Kidney (tissue), 14 donors: ENCODE results near the gene SOCS1. TPM values are rescaled to one million over a fixed set of nuclear protein-coding genes. Genes with fewer than 3 reads are reported as not detected.

ENCODE experiments used
- DNase-seq, 5 donors: peaks; one replicate each; pipeline ENCODE4 v3.0.0-alpha.2; 2013 to 2020
- FAIRE-seq: peaks from 2 replicates; lab custom pipeline; 2012; peaks lifted over from hg19 to GRCh38; lab: Jason Lieb, UNC
- H3K27ac ChIP-seq, 2 donors: one replicate each; pipeline ENCODE4 v1.7.0; 2013; ENCODE audit warnings: low read depth in 2 of 2, low read length in 2 of 2, inconsistent platforms in 1 of 2
- H3K27me3 ChIP-seq: one replicate; pipeline ENCODE4 v1.7.1; 2013; ENCODE audit warnings: low read length, inconsistent platforms; ENCODE audit not compliant: control insufficient read depth, insufficient read depth
- H3K36me3 ChIP-seq, 3 donors: one replicate each; pipeline versions ENCODE4 v1.7.0 to v1.7.1; 2013; ENCODE audit warnings: low read length in 3 of 3, control low read depth in 1 of 3, inconsistent platforms in 1 of 3; ENCODE audit not compliant: insufficient read depth in 3 of 3, control insufficient read depth in 2 of 3
- H3K4me1 ChIP-seq, 3 donors: one replicate each; pipeline versions ENCODE4 v1.7.0 to v1.7.1; 2013; ENCODE audit warnings: low read length in 3 of 3, inconsistent platforms in 1 of 3, low read depth in 1 of 3; ENCODE audit not compliant: control insufficient read depth in 2 of 3, insufficient read depth in 2 of 3
- H3K4me3 ChIP-seq, 3 donors: one replicate each; pipeline versions ENCODE4 v1.7.0 to v1.8.1; 2013; ENCODE audit warnings: low read length in 3 of 3, control low read depth in 1 of 3, inconsistent platforms in 1 of 3
- H3K9ac ChIP-seq, 3 donors: one replicate each; pipeline versions ENCODE4 v1.7.0 to v1.7.1; 2013; ENCODE audit warnings: low read length in 3 of 3, control low read depth in 1 of 3, inconsistent platforms in 1 of 3
- H3K9me3 ChIP-seq, 3 donors: one replicate each; pipeline versions ENCODE4 v1.7.0 to v1.7.1; 2013; ENCODE audit warnings: low read length in 3 of 3, control low read depth in 1 of 3, inconsistent platforms in 1 of 3; ENCODE audit not compliant: control insufficient read depth in 2 of 3, insufficient read depth in 1 of 3
- intact Hi-C: fragments of 100-400 bp; cut with DNase I; formaldehyde crosslinking; loops from one replicate; pipeline ENCODE4 v1.11.1; 2022
- polyA plus RNA-seq: library from polyadenylated mRNA; stranded (reverse); fragments of 350-450 nt; fragmentation: Illumina TruSeq; extraction: RNeasy Lipid Tissue Mini Kit (QIAGEN cat#74804); gene quantifications from one replicate; pipeline ENCODE4 v1.2.3, GENCODE V29; 2014; ENCODE audit warnings: low read depth, low replicate concordance; ENCODE audit not compliant: insufficient read depth
- total RNA-seq: library from RNA; stranded (reverse); fragmentation: NEBNext Ultra II Directional; extraction: Animal tissue kit (Norgen Biotek cat#: 25700); gene quantifications from one replicate; pipeline ENCODE4 v1.2.1, GENCODE V29; 2021
- TF ChIP-seq, protein P1 (sequence below): IDR thresholded peaks from 3 replicates; pipeline ENCODE4 v1.5.1; 2012; ENCODE audit warnings: mild to moderate bottlenecking, moderate library complexity, borderline replicate concordance; ENCODE audit not compliant: insufficient read depth; ENCODE audit errors: extremely low read depth
- donor health status: control.
- donor health status: control.
- donor health status: control.
- donor health status: control.
- donor health status: control.
- donor health status: DM: yes; HTN: yes; CAD: no.
- donor health status: Normal renal cell carcinoma (clear cell type).

SOCS1 gene
- total and polyA plus RNA-seq, 2 donors from 2014 or later = 10.4 to 21.8 TPM

DNA sequence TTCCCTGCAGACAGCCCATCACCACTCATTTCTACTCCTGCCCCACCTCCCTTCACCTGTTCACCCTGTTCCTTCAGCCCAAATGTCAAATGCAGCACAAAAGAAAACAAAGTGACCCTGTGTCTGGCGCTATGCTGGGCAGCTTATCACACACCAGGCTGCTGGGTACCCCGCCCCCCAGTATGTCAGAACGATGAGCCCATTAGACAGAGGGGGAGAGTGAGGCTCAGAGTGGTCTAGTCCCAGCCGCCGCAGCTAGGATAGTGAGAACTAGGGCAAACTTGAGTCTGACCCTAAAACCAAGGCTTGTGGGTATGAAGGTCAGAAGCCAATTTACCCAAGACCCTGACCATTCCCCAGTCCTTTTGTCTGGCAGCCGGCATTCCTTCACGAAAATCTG is 9.1 kb upstream of the SOCS1 start:
- FAIRE-seq = no peak

DNA sequence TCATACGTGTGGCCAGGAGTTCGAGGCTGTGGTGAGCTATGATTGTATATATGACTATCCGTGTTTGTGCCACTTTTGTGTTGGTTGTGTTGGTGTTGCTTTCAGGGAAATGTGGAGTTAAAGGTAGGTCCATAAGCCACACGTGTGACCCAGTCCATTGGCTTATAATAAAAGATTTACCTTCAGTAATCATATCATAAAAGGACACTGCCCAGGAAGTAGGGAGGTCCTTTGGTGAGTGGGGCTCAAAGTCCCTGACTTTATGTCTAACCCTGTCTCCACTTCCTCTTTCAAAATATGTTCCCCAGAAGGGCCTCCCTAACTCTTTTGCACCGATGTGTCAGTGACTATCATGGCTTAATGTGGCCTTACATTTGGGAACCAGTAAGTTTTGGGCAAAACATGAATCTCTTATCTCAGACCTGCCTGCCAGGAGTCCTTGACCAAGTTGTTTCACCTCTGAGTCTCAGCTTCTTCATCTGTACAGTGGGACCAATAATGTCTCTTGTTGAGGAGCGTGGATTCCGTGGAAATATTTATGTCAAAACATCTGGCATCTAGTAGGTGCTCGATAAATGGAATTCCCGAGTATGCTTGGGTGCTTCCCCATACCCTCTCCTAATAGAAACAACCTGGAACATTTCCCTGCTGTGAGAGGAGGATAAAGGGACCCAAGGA is 8.3 kb upstream of the SOCS1 start:
- Histone ChIP-seq H3K27ac (no peak overlapping the region), H3K4me1 (peaks cover 0 to 4% (median 3%) of the 10 kb centered on the region in 3 donors), H3K9me3 (no peaks in the 10 kb centered on the region), H3K27me3 (no peaks in the 10 kb centered on the region), H3K4me3 (no peak overlapping the region), H3K9ac (no peak overlapping the region), H3K36me3 (no peaks in the 10 kb centered on the region)
- TF ChIP-seq, protein P1, sequence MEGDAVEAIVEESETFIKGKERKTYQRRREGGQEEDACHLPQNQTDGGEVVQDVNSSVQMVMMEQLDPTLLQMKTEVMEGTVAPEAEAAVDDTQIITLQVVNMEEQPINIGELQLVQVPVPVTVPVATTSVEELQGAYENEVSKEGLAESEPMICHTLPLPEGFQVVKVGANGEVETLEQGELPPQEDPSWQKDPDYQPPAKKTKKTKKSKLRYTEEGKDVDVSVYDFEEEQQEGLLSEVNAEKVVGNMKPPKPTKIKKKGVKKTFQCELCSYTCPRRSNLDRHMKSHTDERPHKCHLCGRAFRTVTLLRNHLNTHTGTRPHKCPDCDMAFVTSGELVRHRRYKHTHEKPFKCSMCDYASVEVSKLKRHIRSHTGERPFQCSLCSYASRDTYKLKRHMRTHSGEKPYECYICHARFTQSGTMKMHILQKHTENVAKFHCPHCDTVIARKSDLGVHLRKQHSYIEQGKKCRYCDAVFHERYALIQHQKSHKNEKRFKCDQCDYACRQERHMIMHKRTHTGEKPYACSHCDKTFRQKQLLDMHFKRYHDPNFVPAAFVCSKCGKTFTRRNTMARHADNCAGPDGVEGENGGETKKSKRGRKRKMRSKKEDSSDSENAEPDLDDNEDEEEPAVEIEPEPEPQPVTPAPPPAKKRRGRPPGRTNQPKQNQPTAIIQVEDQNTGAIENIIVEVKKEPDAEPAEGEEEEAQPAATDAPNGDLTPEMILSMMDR = no peak
- FAIRE-seq = no peak
- intact Hi-C loops = no loop called here
- no peak for DNase-seq

More for the DNA sequence above, 9.1 kb upstream of the SOCS1 start:
- DNase-seq = no peak
- Histone ChIP-seq H3K4me3 (no peak overlapping the region), H3K36me3 (no peaks in the 10 kb centered on the region), H3K27me3 (no peaks in the 10 kb centered on the region), H3K27ac (no peak overlapping the region), H3K9ac (no peak overlapping the region), H3K9me3 (no peaks in the 10 kb centered on the region), H3K4me1 (peaks cover 0 to 2% (median 0%) of the 10 kb centered on the region in 3 donors)
- TF ChIP-seq, protein P1 = no peak
- intact Hi-C loops = no loop called here

DNA sequence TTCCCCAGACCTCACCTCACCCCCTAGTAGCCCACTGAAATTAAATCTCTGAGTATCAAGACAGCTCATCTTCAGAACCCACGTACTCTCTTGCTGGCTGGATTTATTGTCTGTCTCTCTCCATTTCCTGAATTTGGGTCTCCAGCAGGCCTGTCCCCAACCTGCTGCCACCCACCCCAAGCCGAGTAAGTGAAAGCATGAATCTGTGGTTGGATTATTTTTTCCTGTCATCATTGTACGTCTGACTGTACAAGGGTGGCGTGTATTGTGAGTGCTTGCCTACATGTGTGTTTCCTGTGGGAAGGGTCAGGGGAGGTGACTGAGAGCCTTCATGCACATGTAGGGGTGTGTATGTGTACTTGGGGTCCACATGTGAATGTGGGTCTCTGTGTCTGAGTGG is 7.7 kb upstream of the SOCS1 start:
- FAIRE-seq (no peak), DNase-seq (no peak)
- Histone ChIP-seq H3K9ac (no peak overlapping the region), H3K36me3 (no peaks in the 10 kb centered on the region), H3K4me1 (peaks cover 0 to 9% (median 8%) of the 10 kb centered on the region in 3 donors), H3K27me3 (no peaks in the 10 kb centered on the region), H3K4me3 (no peak overlapping the region), H3K27ac (no peak overlapping the region), H3K9me3 (no peaks in the 10 kb centered on the region)
- TF ChIP-seq, protein P1 = no peak
- intact Hi-C loops = no loop called here
